Measurements from ENCODE around the gene TADA2B. TPM values are rescaled to one million over a fixed set of nuclear protein-coding genes. Genes with fewer than 3 reads are reported as not detected.
"Not testable (repeated sequence)": the region's sequence is repeated elsewhere in the genome, so short reads cannot be mapped to it uniquely, and the experiment has no call there.

TADA2B gene
- total RNA-seq, 1 donor from 2014 or later: 26.9 TPM

DNA sequence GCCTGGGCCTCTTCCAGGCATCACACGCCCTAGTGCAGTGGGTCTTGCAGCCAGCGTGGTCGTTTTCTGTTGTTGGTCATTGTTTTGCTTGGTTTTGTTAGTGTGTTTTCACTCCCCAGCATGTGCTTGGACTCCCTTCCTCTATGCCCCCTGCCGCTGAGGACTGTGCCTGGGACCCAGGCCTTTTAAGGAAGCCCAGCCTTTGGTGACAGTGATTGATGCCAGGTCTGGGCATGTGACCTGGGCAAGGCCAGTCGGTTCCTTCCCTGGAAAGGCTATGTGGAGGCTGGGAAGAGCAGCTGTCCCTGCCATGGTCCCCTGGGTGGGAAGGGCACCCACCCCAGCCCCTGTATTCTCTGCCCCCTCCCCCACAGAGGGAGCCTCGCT, 33.5 kb downstream of the TADA2B start:
- TF ChIP-seq CTCF (IDR thresholded peaks at IDR 0.05; ENCODE audit: insufficient read depth, low read length, poor library complexity, severe bottlenecking): no peak

DNA sequence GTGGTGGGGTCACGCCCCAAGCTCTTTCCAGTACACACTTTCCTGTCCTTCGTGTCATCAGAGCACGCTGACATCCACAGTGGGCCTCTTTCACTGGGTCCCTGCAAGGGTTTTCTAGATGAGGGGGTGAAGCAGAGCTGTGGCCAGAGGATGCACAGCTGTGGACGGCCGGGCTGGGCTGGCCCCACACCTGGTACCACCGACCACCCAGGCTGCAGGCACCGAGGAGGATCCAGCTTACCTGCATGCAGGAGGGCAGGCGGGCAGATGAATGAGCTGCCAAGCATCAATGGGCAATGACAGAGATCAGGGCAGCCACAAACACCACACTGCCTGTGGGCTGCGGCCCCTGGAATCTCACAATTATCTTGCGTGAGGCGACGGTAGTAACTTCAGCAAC, 34.2 kb downstream of the TADA2B start:
- no peaks in the 10 kb centered on the region for H3K36me3 ChIP-seq (ENCODE audit: control insufficient read depth, insufficient read depth, low read length)
- DNase-seq (ENCODE audit: low read depth): no peak
- TF ChIP-seq CTCF (IDR thresholded peaks at IDR 0.05; ENCODE audit: insufficient read depth, low read length, poor library complexity, severe bottlenecking): no peak
- no peak overlapping the region for H3K4me3 ChIP-seq (ENCODE audit: low read depth, low read length)
- peaks cover 7% of the 10 kb centered on the region for H3K27me3 ChIP-seq (ENCODE audit: control insufficient read depth, insufficient read depth, low read length)

More for the DNA sequence above, 33.5 kb downstream of the TADA2B start:
- DNase-seq (ENCODE audit: low read depth): no peak
- Histone ChIP-seq H3K36me3 (ENCODE audit: control insufficient read depth, insufficient read depth, low read length) (no peaks in the 10 kb centered on the region), H3K4me3 (ENCODE audit: low read depth, low read length) (no peak overlapping the region), H3K27me3 (ENCODE audit: control insufficient read depth, insufficient read depth, low read length) (peaks cover 3% of the 10 kb centered on the region)

DNA sequence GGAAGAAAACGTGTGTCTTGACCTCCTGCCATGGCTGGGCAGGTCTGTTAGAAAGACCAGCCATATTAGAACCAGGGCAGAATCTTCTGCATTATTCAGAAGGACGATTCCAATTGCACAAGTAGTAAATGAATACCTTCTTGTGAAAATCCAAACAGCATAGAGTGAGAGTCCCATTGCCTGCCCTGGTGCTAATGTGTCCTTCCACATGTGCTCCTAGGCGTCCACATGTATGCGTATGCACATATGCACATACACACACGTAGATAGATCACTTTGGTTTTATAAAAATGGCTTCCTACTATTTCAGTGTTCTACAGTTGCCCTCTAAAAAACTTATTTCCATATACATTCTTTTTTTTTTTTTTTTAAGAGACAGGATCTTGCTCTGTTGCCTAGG, 34.9 kb downstream of the TADA2B start:
- Histone ChIP-seq H3K4me3 (ENCODE audit: low read depth, low read length) (no peak overlapping the region), H3K36me3 (ENCODE audit: control insufficient read depth, insufficient read depth, low read length) (no peaks in the 10 kb centered on the region), H3K27me3 (ENCODE audit: control insufficient read depth, insufficient read depth, low read length) (peaks cover 6% of the 10 kb centered on the region)
- TF ChIP-seq CTCF (IDR thresholded peaks at IDR 0.05; ENCODE audit: insufficient read depth, low read length, poor library complexity, severe bottlenecking): no peak
- DNase-seq (ENCODE audit: low read depth): no peak

DNA sequence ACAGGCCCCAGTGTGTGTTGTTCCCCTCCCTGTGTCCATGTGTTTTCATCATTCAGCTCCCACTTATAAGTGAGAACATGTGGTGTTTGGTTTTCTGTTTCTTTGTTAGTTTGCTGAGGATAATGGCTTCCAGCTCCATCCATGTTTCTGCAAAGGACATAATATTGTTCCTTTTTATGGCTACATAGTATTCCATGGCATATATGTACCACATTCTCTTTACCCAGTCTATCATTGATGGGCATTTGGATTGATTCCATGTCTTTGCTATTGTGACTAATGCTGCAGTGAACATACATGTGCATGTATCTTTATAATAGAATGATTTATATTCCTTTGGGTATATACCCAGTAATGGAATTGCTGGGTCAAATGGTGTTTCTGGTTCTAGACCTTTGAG, 36.3 kb downstream of the TADA2B start:
- not testable (repeated sequence) for DNase-seq (ENCODE audit: low read depth); H3K36me3 ChIP-seq (ENCODE audit: control insufficient read depth, insufficient read depth, low read length); H3K4me3 ChIP-seq (ENCODE audit: low read depth, low read length)
- peaks cover 15% of the 10 kb centered on the region for H3K27me3 ChIP-seq (ENCODE audit: control insufficient read depth, insufficient read depth, low read length)

- peaks cover 18% of the 10 kb centered on the region for H3K27me3 ChIP-seq (ENCODE audit: control insufficient read depth, insufficient read depth, low read length)
- H3K36me3 ChIP-seq (ENCODE audit: control insufficient read depth, insufficient read depth, low read length); H3K4me3 ChIP-seq (ENCODE audit: low read depth, low read length); DNase-seq (ENCODE audit: low read depth): not testable (repeated sequence)
These were observed 36.7 kb downstream of the TADA2B start for GRCh38 chr4:7079909-7080308.

GRCh38 chr4:7083597-7084563, 40.7 kb downstream of the TADA2B start:
- H3K4me3 ChIP-seq (ENCODE audit: low read depth, low read length): no peak overlapping the region
- H3K27me3 ChIP-seq (ENCODE audit: control insufficient read depth, insufficient read depth, low read length): peaks cover 18% of the 10 kb centered on the region
- no peak for DNase-seq (ENCODE audit: low read depth)
- no peaks in the 10 kb centered on the region for H3K36me3 ChIP-seq (ENCODE audit: control insufficient read depth, insufficient read depth, low read length)
- no peak for TF ChIP-seq CTCF (IDR thresholded peaks at IDR 0.05; ENCODE audit: insufficient read depth, low read length, poor library complexity, severe bottlenecking)

DNA sequence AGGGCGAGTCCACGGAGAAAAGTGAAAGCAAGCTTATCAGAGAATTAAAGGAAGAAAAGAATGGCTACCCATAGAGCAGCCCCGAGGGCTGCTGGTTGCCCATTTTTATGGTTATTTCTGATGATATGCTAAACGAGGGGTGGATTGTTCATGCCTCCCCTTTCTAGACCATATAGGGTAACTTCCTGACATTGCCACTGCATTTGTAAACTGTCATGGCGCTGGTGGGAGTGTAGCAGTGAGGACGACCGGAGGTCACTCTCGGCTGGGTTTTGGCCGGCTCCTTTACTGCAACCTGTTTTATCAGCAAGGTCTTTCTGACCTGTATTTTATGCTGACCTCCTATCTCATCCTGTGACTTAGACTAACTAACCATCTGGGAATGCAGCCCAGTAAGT, 41.4 kb downstream of the TADA2B start:
- H3K27me3 ChIP-seq (ENCODE audit: control insufficient read depth, insufficient read depth, low read length): peaks cover 18% of the 10 kb centered on the region

More for the DNA sequence above, 41.4 kb downstream of the TADA2B start:
- DNase-seq (ENCODE audit: low read depth); H3K4me3 ChIP-seq (ENCODE audit: low read depth, low read length); H3K36me3 ChIP-seq (ENCODE audit: control insufficient read depth, insufficient read depth, low read length): not testable (repeated sequence)

Data from kidney epithelial cell (primary cell).